HL-60 (cell line): ENCODE data around the gene NIN.

ENCODE experiments used
- CTCF ChIP-seq: IDR thresholded peaks from one replicate; pipeline ENCODE4 v1.5.1; 2011; ENCODE audit warnings: low read length, control low read depth, inconsistent platforms; ENCODE audit not compliant: insufficient read depth
- POLR2AphosphoS5 ChIP-seq: IDR thresholded peaks from 2 replicates; pipeline ENCODE4 v1.6.1; 2012; ENCODE audit warnings: low read depth
- REST ChIP-seq: IDR thresholded peaks from 2 replicates; pipeline ENCODE4 v1.6.1; 2012; ENCODE audit warnings: low read depth; ENCODE audit not compliant: insufficient replicate concordance

- no peak for TF ChIP-seq POLR2AphosphoS5
- TF ChIP-seq CTCF: no peak
- no peak for TF ChIP-seq REST
Measured at GRCh38 chr14:50845166-50845565, 14.2 kb upstream of the NIN start.
